PC-3 (cell line): Measurements from ENCODE around the gene IL16.

Experiments used
- CTCF ChIP-seq: fragments of 300-600 bp; sonication (generic); conservative IDR thresholded peaks from 2 replicates; pipeline ENCODE4 v1.5.1; 2017; ENCODE audit warnings: antibody characterized with exemption, low read depth, mild to moderate bottlenecking, low read length
- EZH2 ChIP-seq: fragments of 300-600 bp; sonication (generic); IDR thresholded peaks from one replicate; pipeline ENCODE4 v1.6.1; 2017; ENCODE audit warnings: antibody characterized with exemption, mild to moderate bottlenecking, low read length; ENCODE audit not compliant: unreplicated experiment

- no peak for TF ChIP-seq CTCF
- no peak for TF ChIP-seq EZH2
These were observed 139.0 kb downstream of the IL16 start for GRCh38 chr15:81335631-81336030.
